Body of pancreas (tissue), 4 donors: ENCODE measurements around the gene PDE7B. TPM values are rescaled to one million over a fixed set of nuclear protein-coding genes. Genes with fewer than 3 reads are reported as not detected.

Experiments used
- ATAC-seq: fragments of 150-250 bp; one replicate; pipeline ENCODE4 v1.9.1; 2016
- DNase-seq, 4 donors: peaks; one replicate each; pipeline ENCODE4 v3.0.0-alpha.2; 2019
- H3K27ac ChIP-seq, 4 donors: fragments of 200-600 bp; sonication (generic); 1 replicate in 3 of 4; 2 replicates in 1 of 4; pipeline versions ENCODE4 v1.5.1 to v1.6.1; 2016 to 2019; ENCODE audit warnings: mild to moderate bottlenecking in 1 of 4, mixed read lengths in 1 of 4, moderate library complexity in 1 of 4
- H3K27me3 ChIP-seq, 2 donors: fragments of 200-600 bp; sonication (generic); one replicate each; pipeline ENCODE4 v1.6.0; 2016; ENCODE audit warnings: mild to moderate bottlenecking in 1 of 2
- H3K36me3 ChIP-seq, 2 donors: fragments of 200-600 bp; sonication (generic); replicated peaks in 1 of 2; 2 replicates each; pipeline ENCODE4 v1.5.1; 2016; ENCODE audit warnings: low read depth in 2 of 2; ENCODE audit not compliant: insufficient read depth in 1 of 2
- H3K4me1 ChIP-seq: fragments of 200-600 bp; sonication (generic); one replicate; pipeline ENCODE4 v1.6.0; 2016
- H3K4me3 ChIP-seq, 2 donors: fragments of 200-600 bp; sonication (generic); 1 replicate in 1 of 2; 2 replicates in 1 of 2; pipeline ENCODE4 v1.5.1; 2016 to 2019
- H3K9me3 ChIP-seq, 3 donors: fragments of 200-600 bp; sonication (generic); 1 replicate in 2 of 3; 2 replicates in 1 of 3; pipeline ENCODE4 v1.5.1; 2016
- POLR2A ChIP-seq, 3 donors: fragments of 450-650 bp; IDR thresholded peaks; one replicate each; pipeline ENCODE4 v1.6.1; 2016; ENCODE audit warnings: antibody characterized with exemption in 3 of 3, mild to moderate bottlenecking in 2 of 3
- WGBS, 2 donors: methylation state at CpG; one replicate each; pipeline ENCODE4 v1.1.5; 2017; 5-methylcytosine and 5-hydroxymethylcytosine counted together
- intact Hi-C: fragments of 100-400 bp; cut with DNase I; formaldehyde crosslinking; loops from one replicate; pipeline ENCODE4 v1.15.1; 2023
- total RNA-seq, 2 donors: library from RNA; depleted of rRNA; stranded (reverse); fragments of >200 nt; gene quantifications; one replicate each; pipeline ENCODE4 v1.1.0, GENCODE V29; 2016
- TF ChIP-seq, protein P1 (sequence below), 7 experiments: fragments of 450-650 bp in 4 of 7; fragments of 200-600 bp in 3 of 7; sonication (generic) in 3 of 7; IDR thresholded peaks; one replicate each; pipeline ENCODE4 v1.5.1; 2016 to 2019; ENCODE audit warnings: antibody characterized with exemption in 7 of 7

PDE7B gene
- total RNA-seq, 2 donors from 2014 or later = 1.0 to 2.3 TPM

DNA sequence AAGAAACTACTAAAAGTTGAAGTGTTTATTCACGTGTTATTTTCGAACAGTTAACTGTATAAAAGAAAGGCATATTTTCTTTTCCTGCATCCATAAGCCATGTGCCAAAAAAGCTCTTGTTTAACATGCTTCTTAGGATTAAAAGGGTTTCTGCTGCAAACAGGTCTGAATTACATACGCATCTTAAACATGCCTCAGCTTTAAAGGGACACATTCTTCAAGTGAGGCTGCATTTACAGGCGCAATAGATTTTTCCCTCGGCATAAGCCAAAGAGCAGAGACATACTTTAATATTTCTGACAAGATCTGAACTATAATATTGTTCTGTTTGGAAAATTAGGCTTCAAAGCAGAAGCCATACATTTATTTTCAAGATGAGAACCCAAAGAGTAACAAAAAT is 39.4 kb downstream of the PDE7B start:
- 68 to 82% methylated on average over 5 of the region's 5 CpGs for WGBS, 2 donors
- TF ChIP-seq POLR2A (IDR thresholded peaks at IDR 0.05) = no peak
- TF ChIP-seq, protein P1, sequence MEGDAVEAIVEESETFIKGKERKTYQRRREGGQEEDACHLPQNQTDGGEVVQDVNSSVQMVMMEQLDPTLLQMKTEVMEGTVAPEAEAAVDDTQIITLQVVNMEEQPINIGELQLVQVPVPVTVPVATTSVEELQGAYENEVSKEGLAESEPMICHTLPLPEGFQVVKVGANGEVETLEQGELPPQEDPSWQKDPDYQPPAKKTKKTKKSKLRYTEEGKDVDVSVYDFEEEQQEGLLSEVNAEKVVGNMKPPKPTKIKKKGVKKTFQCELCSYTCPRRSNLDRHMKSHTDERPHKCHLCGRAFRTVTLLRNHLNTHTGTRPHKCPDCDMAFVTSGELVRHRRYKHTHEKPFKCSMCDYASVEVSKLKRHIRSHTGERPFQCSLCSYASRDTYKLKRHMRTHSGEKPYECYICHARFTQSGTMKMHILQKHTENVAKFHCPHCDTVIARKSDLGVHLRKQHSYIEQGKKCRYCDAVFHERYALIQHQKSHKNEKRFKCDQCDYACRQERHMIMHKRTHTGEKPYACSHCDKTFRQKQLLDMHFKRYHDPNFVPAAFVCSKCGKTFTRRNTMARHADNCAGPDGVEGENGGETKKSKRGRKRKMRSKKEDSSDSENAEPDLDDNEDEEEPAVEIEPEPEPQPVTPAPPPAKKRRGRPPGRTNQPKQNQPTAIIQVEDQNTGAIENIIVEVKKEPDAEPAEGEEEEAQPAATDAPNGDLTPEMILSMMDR (IDR thresholded peaks at IDR 0.05) = no peak
- Histone ChIP-seq H3K27me3 (no peaks in the 10 kb centered on the region), H3K36me3 (no peaks in the 10 kb centered on the region), H3K4me1 (no peaks in the 10 kb centered on the region), H3K27ac (no peak overlapping the region), H3K4me3 (no peak overlapping the region), H3K9me3 (no peaks in the 10 kb centered on the region)
- DNase-seq = no peak
- intact Hi-C loops = no loop called here
- no peak for ATAC-seq

DNA sequence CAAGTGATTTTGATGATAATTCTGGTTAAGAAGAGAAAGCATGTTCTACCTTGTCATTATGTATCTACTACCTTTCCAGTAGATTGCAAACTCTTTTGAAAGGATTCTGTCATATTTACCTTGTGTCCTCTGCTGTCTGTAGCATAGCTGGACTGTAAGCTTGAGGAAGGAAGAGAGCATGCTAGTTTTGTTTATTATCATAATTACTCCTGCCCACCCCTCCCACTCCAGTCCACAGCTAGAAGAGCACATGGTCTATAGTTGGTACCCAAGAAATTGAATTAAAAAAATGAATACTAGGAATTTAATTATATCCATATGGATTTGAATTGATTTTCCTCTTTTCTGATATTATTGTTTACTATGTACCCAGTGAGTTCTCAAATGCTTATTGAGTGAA is 40.2 kb downstream of the PDE7B start:
- H3K4me3 ChIP-seq = no peak overlapping the region
- TF ChIP-seq POLR2A (IDR thresholded peaks at IDR 0.05) = no peak
- TF ChIP-seq, protein P1 (IDR thresholded peaks at IDR 0.05) = no peak
- no peaks in the 10 kb centered on the region for H3K4me1 ChIP-seq
- no peak overlapping the region for H3K27ac ChIP-seq
- no peaks in the 10 kb centered on the region for H3K36me3 ChIP-seq
- H3K9me3 ChIP-seq = no peaks in the 10 kb centered on the region
- no peaks in the 10 kb centered on the region for H3K27me3 ChIP-seq
- ATAC-seq (no peak), DNase-seq (no peak)
- intact Hi-C loops = no loop called here

DNA sequence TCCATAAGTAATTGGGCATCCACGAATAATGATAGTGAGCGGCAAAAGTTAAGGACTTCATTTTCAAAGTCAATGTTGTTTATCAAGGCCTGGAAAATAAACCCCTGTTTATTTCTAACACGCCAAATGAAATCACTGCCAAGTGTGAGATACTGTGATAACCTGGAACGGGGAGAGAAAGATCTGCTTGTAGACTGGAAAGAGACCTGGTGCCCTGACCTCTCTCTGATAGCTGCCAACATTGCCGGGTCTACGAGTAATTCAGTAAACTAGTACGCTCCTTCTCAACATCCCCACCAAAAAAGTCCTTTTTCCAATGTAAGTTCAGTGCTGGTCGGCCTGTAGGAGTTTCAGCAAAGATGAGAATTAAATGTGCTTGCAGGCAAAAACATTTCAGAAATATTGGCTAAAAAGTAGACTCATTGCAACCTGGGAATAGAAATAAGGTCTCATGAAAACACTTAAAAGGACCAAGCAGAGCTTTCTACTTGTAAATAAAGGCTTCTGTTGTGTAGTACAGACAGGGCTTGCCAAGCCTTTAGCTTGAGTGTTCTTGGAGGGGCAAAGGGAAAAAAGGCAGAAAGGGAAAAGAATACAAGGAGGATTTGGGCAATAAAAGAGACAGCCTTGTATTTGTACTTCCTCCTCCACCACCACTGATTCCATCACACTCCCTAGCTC is 43.9 kb downstream of the PDE7B start:
- WGBS, 2 donors = 74 to 83% methylated on average over 8 of the region's 8 CpGs
- no peak for DNase-seq
- no peaks in the 10 kb centered on the region for H3K36me3 ChIP-seq
- H3K9me3 ChIP-seq = no peaks in the 10 kb centered on the region
- no peak for TF ChIP-seq POLR2A (IDR thresholded peaks at IDR 0.05)
- TF ChIP-seq, protein P1 (IDR thresholded peaks at IDR 0.05) = no peak
- H3K27ac ChIP-seq = no peak overlapping the region
- no peak overlapping the region for H3K4me3 ChIP-seq
- H3K27me3 ChIP-seq = no peaks in the 10 kb centered on the region
- ATAC-seq = no peak
- intact Hi-C loops = no loop called here
- no peaks in the 10 kb centered on the region for H3K4me1 ChIP-seq

DNA sequence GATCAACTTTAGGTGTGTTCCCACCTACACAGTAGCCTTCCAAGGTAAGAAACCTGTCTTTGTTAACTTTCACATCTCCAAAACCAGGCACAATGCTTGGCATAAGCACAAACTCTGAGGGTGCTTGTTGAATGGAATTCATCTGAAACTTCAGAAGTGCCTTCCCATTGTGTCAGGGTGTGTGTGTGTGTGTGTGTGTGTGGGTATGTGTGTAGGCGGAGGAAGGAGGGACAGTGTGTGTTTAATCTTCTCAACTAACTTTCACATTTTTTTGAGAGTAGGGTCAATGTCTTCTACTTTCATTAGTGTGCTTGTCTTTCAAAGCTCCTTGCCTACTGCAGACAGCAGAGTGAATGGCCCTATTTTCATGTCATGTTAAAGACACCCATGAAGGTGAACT is 45.6 kb downstream of the PDE7B start:
- Histone ChIP-seq H3K4me3 (no peak overlapping the region), H3K27me3 (no peaks in the 10 kb centered on the region), H3K36me3 (no peaks in the 10 kb centered on the region), H3K27ac (no peak overlapping the region), H3K4me1 (no peaks in the 10 kb centered on the region), H3K9me3 (no peaks in the 10 kb centered on the region)
- intact Hi-C loops = no loop called here
- TF ChIP-seq, protein P1 (IDR thresholded peaks at IDR 0.05) = no peak
- TF ChIP-seq POLR2A (IDR thresholded peaks at IDR 0.05) = no peak
- ATAC-seq (no peak), DNase-seq (no peak)
- 88 to 92% methylated on average over 1 of the region's 1 CpG for WGBS, 2 donors
